GM19468 (cell line): ENCODE results near the gene MGAT2.
"Not testable (repeated sequence)": the region's sequence is repeated elsewhere in the genome, so short reads cannot be mapped to it uniquely, and the experiment has no call there.

Experiments
- ATAC-seq: cut with Tn5 transposase; IDR thresholded peaks from one replicate; pipeline ENCODE4 v1.9.1; 2021; ENCODE audit warnings: mild to moderate bottlenecking, moderate library complexity, moderate number of reproducible peaks; ENCODE audit not compliant: unreplicated experiment; ENCODE audit errors: extremely low read depth

MGAT2 gene

DNA sequence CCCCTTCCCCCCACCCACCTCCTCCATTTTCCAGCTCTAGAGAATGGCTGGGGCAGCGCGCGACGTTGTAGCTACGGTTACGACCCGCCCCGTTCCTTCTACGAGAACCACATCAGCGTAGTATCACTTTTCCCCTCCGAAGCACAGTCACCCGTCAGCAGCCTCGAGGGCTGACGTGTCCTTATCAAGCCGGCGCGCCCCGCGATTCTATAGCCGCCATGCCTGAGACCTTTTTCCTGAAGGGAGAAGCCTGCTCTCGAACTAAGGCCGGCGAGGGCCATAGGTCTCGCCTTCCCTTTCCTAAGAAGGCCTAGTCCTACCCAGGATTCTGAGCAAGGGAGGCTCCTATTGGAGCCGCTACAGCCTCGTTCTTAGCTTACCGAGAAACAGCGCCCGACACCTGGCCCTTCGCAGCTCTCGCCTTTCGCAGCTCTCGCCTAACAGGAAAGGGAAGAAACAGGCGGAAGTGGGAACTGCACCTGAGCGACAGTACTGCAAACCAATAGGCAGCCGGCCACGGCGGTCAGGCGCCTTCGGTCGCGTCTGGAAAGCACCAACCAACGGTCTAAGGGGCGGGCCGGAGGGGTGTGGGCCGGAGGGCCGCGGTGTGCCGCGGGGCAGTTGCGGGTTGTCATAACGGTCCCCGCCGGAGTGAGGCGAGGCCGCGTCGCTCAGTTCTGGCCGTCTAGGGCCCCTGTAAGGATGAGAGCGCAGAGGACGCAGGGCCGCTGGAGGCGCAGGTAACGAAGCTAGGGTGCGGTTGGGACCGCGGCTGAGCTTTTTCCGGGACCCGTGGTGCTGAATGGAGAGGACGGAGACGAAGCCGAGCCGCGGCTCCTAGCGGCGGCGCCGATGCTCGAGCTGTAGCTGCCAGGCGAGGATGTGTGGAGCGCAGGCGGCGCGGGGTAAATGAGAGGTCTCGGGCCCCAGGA is at the start of gene MGAT2, which contains the start of gene RPL36AL:
MGAT2 (plus strand) TSS at position 618 of the 932 bp plus-strand sequence. CDS start 470 bp downstream, outside the sequence.
RPL36AL (minus strand) TSS at position 445 of the 932 bp plus-strand sequence. CDS start 1,522 bp downstream, outside the sequence.
- ATAC-seq: peak; percentile 97

DNA sequence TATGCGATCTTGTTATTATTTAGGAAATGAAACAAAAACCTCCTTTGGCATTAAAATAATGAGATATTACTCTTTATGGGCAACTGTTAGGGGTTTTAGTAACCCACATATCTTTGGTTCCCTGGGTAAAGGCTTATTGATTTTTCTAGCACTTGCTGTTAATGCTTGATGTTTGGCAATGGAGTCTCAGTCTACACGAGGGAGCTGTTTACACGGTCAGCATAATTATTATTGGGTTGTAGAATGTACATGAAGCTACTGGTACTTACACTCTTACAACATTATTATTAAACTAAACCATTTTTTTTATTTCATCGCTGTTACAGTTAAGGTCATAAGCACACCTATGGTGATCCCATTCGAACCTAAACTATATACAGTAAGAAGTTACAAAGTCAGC is 46.6 kb upstream of the MGAT2 start:
- ATAC-seq: no peak

DNA sequence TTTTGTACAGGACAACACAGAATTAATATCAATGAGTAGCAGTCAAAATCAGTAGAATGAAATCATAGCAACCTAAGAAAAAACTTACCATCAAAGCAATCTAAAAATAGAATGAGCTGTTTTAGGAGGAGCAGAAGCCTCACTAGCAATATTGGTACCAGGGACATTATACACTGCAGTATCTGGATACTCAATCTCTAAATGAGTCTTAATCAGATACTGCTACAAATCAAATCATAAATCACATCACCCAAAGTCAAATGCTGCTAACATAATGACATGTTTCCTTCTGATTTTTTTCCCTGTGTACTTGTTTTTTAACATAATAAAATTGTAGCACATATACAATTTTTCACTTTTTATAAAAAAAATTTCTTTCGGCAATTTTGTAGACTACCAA is 42.5 kb upstream of the MGAT2 start:
- ATAC-seq: no peak

DNA sequence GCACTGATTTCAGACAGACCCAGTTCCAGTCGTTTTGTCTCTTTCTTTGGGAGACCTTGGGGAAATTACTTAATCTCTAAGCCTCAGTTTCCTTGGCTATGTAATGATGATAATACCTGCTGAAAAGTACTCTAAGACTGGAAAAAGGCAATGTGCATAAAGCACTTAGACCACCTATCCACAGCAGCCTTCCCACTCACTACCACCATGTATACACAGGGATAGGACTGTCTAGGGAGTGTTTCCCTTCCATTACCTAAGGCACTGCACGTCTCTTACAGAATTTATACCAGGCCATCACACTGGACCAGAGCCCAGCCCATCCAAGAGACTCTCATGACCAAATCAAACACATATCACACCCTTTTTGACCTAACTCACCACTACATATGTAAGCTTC is 40.8 kb upstream of the MGAT2 start:
- no peak for ATAC-seq

DNA sequence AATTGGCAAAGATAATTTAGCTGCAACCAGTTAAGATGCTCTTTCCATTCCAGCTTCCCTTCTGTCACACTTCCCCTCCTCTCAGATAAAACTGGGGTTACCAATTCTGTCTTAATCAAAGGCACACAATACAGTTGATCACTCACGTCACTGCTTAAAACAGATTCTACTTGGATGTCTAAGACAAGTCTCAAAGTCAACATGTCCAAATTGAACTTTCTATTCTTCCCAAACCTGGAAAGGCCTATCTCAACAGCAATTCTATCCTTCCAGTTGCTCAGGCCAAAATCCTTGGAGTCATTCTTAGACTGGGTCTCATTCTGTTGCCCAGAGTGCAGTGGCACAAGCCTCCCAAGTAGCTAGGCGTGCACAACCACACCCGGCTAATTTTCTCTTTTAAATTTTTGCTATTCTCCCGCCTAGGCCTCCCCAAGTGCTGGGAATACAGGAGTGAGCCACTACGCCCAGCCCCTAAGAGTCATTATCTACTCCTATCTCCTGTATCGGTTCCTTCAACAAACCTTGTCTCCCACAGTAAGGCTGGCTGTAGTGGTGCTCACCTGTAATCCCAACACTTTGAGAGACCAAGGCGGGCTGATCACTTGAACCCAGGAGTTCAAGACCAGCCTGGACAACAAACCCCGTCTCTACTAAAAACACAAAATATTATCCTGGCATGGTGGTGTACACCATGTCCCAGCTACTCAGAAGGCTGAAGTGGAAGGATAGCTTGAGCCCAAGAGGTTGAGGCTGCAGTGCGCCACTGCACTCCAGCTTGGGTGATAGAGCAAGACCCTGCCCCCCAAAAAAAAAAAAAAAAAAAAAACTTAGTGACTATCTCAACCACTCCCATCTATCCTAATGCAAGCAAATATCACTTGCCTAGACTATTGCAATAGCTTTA is 39.1 kb upstream of the MGAT2 start:
- ATAC-seq: no peak

DNA sequence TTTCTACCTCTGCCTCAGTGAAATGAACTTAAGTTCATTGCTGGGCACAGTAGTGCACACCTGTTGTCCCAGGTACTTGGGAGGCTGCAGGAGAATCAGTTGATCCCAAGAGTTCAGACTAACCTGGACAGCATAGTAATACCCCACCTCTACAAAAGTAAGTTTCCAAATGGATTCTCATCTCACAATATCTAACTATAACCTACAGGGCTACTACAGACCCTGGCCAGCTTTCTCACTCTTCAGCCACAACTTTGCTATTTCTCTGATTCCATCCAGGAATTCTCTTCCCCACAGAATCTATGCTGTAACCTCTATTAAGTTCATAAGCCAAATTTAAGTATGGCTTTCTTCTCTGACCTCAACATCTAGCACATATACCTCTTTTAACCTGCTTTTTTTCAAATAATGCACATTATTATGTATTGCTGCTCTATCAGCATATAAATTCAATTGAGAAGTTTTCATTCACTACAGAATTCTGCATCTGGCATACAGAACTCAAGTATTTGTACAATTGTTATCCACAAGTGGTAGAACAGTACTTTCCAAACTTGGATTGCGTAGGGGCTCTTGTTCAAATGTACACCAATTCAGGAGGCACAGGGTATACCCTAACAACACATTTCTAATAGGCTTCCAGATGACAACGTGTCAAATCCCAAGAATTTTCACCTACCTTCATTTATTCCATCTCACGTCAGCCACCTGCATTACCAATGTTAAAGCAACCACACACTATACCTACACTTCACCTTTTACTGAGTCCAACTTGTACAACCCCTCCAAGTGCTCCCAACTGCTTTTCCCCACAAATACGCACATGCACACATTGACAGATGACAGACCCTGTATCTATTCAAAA is 38.3 kb upstream of the MGAT2 start:
- ATAC-seq: no peak

DNA sequence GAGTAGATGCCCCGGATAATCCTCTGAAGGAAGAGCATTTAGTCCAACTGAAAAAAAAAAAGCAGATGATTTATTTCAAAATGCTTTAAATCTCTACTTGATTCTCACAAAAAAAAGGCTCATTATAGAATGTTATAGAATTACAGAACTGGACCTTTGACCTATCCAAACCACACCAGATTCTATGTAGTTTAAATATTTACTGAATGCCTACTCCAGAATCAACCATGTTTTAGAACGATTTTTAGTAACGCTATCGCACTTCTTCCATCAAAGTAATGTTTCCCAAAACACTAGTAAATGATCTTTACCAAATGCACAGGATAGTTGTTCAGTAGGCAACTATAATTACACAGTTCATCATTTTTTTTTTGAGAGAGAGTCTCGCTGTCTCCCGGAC is 37.0 kb upstream of the MGAT2 start:
- no peak for ATAC-seq

GRCh38 chr14:49584058-49584457 is 36.5 kb upstream of the MGAT2 start:
- no peak for ATAC-seq

GRCh38 chr14:49584981-49585640 is 35.5 kb upstream of the MGAT2 start:
- ATAC-seq: not testable (repeated sequence)

GRCh38 chr14:49585803-49586672 is 34.6 kb upstream of the MGAT2 start, which contains the start of gene RPS29:
TSS of gene RPS29 (minus strand) at chr14:49586380. CDS start at chr14:49586346, 34 bp downstream.
- peak; percentile 92 for ATAC-seq

GRCh38 chr14:49586673-49587460 is 33.7 kb upstream of the MGAT2 start:
- ATAC-seq: peak; percentile 14

DNA sequence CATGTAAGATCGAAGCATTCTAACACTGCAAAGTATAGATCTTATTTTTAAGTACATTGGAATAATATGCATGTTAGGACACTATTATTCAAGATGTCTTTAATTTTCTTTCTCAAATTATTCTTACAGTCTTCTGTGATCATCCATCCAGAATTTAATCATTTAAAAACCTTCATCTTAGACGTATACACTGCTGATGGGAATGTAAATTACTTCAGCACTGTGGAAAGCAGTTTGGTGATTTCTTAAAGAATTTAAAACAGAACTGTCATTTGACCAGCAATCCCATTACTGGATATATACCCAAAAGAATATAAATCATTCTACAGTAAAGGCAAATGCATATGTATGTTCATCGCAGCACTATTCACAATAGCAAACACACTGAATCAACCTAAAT is 31.2 kb upstream of the MGAT2 start:
- no peak for ATAC-seq

DNA sequence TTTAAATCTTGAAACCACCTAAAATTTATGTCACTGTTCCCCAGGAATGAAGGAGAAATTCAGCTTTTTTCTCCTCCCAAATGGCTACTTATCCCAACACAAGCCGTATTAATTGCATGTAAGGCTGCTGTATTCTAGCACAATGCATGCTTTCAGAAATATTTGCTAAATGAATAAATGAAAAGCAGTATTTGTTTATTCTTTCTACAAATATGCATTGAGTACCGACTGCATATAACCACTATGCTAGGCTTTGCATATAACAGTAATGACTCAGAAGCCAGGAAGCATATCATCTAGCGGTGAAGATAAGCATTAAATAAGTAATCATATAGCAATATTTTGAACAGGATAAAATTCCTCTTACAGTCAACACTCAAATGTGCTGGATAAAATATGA is 27.6 kb upstream of the MGAT2 start:
- ATAC-seq: no peak

GRCh38 chr14:49594347-49595091 is 26.1 kb upstream of the MGAT2 start:
- no peak for ATAC-seq

- ATAC-seq: no peak
These were observed 22.5 kb upstream of the MGAT2 start for GRCh38 chr14:49598189-49598484.

DNA sequence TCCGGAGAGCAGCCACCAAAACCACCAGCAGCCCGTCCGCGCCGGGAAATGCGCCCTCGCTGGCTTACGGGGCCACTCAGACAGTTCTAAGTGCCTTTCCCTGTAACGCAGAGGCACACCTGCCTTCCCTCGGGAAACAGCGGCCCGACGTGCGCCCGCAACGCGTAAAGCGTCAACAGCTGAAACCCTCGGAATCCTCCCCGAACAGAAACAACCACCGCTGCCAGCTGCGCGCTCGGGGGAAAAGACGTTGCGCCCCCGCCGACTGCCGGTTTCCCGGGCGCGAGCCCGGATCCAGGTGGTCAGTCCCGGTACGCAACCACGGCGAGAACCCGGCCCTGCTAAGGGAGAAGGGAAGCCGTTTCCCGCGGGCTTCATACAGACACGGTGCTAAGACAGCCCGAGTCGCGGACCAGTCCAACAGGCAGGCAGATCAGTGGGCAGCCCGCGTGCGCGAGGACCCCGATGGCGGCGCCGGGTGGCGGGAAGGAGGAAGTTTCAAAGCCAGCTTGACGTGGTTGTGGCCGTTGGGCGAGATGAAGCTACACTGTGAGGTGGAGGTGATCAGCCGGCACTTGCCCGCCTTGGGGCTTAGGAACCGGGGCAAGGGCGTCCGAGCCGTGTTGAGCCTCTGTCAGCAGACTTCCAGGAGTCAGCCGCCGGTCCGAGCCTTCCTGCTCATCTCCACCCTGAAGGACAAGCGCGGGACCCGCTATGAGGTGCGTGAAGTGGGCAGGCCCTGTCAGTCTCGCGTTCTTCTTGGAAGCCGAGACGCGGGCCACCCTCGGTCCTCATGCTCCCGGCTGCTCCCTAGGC is 21.9 kb upstream of the MGAT2 start, which contains the start of gene LRR1:
LRR1 (plus strand) TSS at position 456 of the 816 bp plus-strand sequence; CDS start at position 537, 81 bp downstream.
- ATAC-seq: peak; percentile 14
